A549 (cell line): ENCODE data around the gene RNASE8.

Source experiments
- MYC ChIP-seq: IDR thresholded peaks from 2 replicates; pipeline ENCODE4 v1.6.1; 2012; ENCODE audit warnings: mild to moderate bottlenecking, inconsistent platforms, low read length, improper control_type of control experiment, borderline replicate concordance
- NFE2L2 ChIP-seq: fragments of 150-350 bp; conservative IDR thresholded peaks from 2 replicates; pipeline ENCODE4 v1.6.1; 2014; ENCODE audit warnings: low read length
- POLR2A ChIP-seq: IDR thresholded peaks from 2 replicates; pipeline ENCODE4 v1.6.1; 2012; ENCODE audit warnings: mild to moderate bottlenecking, low read length
- SMC3 ChIP-seq: fragments of >200 bp; sonication (Bioruptor Twin); formaldehyde crosslinking; IDR thresholded peaks from 3 replicates; pipeline ENCODE4 v1.6.1; 2018; ENCODE audit warnings: inconsistent platforms
- TP53 ChIP-seq: fragments of 250-450 bp; sonication (Bioruptor Pico); IDR thresholded peaks from 2 replicates; pipeline ENCODE4 v1.5.0; 2021; ENCODE audit warnings: mild to moderate bottlenecking, moderate library complexity
- TF ChIP-seq, protein P1 (sequence below): fragments of >200 bp; sonication (Bioruptor Twin); formaldehyde crosslinking; IDR thresholded peaks from 3 replicates; pipeline ENCODE4 v1.5.1; 2016
- TF ChIP-seq, protein P2 (sequence below): IDR thresholded peaks from 2 replicates; pipeline ENCODE4 v1.6.1; 2012

DNA sequence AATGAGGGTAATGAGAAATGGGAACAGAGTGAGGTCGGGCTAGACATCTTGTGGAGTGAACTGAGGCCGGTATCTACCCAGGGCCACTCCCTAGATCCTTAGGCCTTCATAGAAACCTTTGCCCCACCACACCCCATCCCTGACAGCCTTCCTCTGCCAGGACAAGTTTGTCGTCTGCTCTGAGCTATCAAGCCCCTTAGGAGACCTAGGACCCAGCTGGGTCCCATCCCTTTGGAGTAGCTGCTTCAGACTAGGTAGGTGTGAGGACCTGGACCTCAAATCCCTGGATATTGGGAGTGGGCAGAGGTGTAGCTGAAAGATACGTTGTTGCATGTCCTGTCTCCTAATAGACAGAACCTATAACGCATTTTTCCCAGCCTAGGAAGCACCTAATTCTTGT, 43.3 kb downstream of the RNASE8 start, which contains the start of gene TMEM253:
- TF ChIP-seq NFE2L2 (no peak), MYC (no peak), POLR2A (no peak), TP53 (CRISPR knock-in tag) (no peak), SMC3 (no peak)
- TF ChIP-seq, protein P1, sequence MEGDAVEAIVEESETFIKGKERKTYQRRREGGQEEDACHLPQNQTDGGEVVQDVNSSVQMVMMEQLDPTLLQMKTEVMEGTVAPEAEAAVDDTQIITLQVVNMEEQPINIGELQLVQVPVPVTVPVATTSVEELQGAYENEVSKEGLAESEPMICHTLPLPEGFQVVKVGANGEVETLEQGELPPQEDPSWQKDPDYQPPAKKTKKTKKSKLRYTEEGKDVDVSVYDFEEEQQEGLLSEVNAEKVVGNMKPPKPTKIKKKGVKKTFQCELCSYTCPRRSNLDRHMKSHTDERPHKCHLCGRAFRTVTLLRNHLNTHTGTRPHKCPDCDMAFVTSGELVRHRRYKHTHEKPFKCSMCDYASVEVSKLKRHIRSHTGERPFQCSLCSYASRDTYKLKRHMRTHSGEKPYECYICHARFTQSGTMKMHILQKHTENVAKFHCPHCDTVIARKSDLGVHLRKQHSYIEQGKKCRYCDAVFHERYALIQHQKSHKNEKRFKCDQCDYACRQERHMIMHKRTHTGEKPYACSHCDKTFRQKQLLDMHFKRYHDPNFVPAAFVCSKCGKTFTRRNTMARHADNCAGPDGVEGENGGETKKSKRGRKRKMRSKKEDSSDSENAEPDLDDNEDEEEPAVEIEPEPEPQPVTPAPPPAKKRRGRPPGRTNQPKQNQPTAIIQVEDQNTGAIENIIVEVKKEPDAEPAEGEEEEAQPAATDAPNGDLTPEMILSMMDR: no peak
- TF ChIP-seq, protein P2, sequence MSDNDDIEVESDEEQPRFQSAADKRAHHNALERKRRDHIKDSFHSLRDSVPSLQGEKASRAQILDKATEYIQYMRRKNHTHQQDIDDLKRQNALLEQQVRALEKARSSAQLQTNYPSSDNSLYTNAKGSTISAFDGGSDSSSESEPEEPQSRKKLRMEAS: no peak
